Panc1 (cell line): ENCODE data around the gene MAP6. TPM values are rescaled to one million over a fixed set of nuclear protein-coding genes. Genes with fewer than 3 reads are reported as not detected.

ENCODE experiments used
- ATAC-seq: fragments of 200-7000 bp; cut with Tn5 transposase; 2 replicates; pipeline ENCODE4 v1.9.1; 2020; ENCODE audit warnings: mild to moderate bottlenecking, moderate library complexity
- BruUV-seq: library from RNA; stranded (reverse); fragments of 400-500 nt; replicated peaks from 2 replicates; lab custom pipeline; 2021; lab: Mats Ljungman, UMichigan
- CTCF ChIA-PET: fragments of 300-600 bp; sonication (Branson Sonifier 250); formaldehyde crosslinking; loops from one replicate; lab custom pipeline; 2022; ENCODE audit warnings: antibody characterized with exemption; lab: Charles Lee
- POLR2A ChIA-PET: fragments of 300-600 bp; sonication (Branson Sonifier 250); formaldehyde crosslinking; loops from one replicate; lab custom pipeline; 2022; ENCODE audit warnings: antibody characterized with exemption; lab: Charles Lee
- DNase-seq: peaks from one replicate; pipeline ENCODE4 v3.0.0-alpha.2; 2010; ENCODE audit warnings: low read depth, low spot score
- H3K27ac ChIP-seq: 2 replicates; pipeline ENCODE4 v1.5.1; 2011; ENCODE audit warnings: mild to moderate bottlenecking, low read length, inconsistent platforms
- H3K27me3 ChIP-seq: fragments of 200-500 bp; sonication (Bioruptor generic); 2 replicates; pipeline ENCODE4 v1.6.0; 2014; ENCODE audit warnings: low read length, inconsistent platforms; ENCODE audit not compliant: control insufficient read depth, insufficient read depth
- H3K36me3 ChIP-seq: fragments of 200-500 bp; sonication (Bioruptor generic); 2 replicates; pipeline ENCODE4 v1.5.1; 2014; ENCODE audit warnings: inconsistent platforms, mild to moderate bottlenecking, low read length, moderate library complexity; ENCODE audit not compliant: control insufficient read depth, insufficient read depth
- H3K4me1 ChIP-seq: 2 replicates; pipeline ENCODE4 v1.5.1; 2011; ENCODE audit warnings: inconsistent platforms, mild to moderate bottlenecking, low read length, moderate library complexity; ENCODE audit not compliant: control insufficient read depth, insufficient read depth
- H3K4me3 ChIP-seq, 2 experiments: 2 replicates each; pipeline ENCODE4 v1.5.1; 2011 to 2012; ENCODE audit warnings: low read depth in 2 of 2, low read length in 2 of 2, mild to moderate bottlenecking in 2 of 2, inconsistent platforms in 1 of 2, moderate library complexity in 1 of 2
- H3K9me3 ChIP-seq: fragments of 200-500 bp; sonication (Bioruptor generic); 2 replicates; pipeline ENCODE4 v1.5.1; 2014; ENCODE audit warnings: low read depth, mild to moderate bottlenecking, inconsistent platforms, low read length, moderate library complexity; ENCODE audit not compliant: control insufficient read depth, insufficient read depth
- POLR2AphosphoS5 ChIP-seq: IDR thresholded peaks from 2 replicates; pipeline ENCODE4 v1.6.1; 2012; ENCODE audit warnings: mild to moderate bottlenecking, low read depth, low read length, moderate library complexity
- SIN3A ChIP-seq: IDR thresholded peaks from 2 replicates; pipeline ENCODE4 v1.6.1; 2012; ENCODE audit warnings: low read depth, mild to moderate bottlenecking, low read length, moderate library complexity, borderline replicate concordance; ENCODE audit not compliant: insufficient read depth
- TCF7L2 ChIP-seq: IDR thresholded peaks from 2 replicates; pipeline ENCODE4 v1.6.1; 2011; ENCODE audit warnings: mild to moderate bottlenecking, low read depth, low read length, inconsistent platforms
- in situ Hi-C: cut with HindIII; loops from 2 replicates; pipeline ENCODE4 v1.10.0; 2016; ENCODE audit warnings: low sequenced_read_pairs, low pct_unique_long_range_greater_than_20kb
- intact Hi-C: fragments of 100-400 bp; cut with micrococcal nuclease; formaldehyde crosslinking; loops from one replicate; pipeline ENCODE4 v1.10.0; 2022; ENCODE audit not compliant: unreplicated experiment
- total RNA-seq: library from RNA; stranded (reverse); gene quantifications from one replicate; pipeline ENCODE4 v1.2.1, GENCODE V29; 2021; ENCODE audit not compliant: unreplicated experiment
- TF ChIP-seq, protein P1 (sequence below): fragments of 450-650 bp; IDR thresholded peaks from 2 replicates; pipeline ENCODE4 v1.5.1; 2017; ENCODE audit warnings: mild to moderate bottlenecking
- TF ChIP-seq, protein P2 (sequence below), 2 experiments: IDR thresholded peaks; 2 replicates each; pipeline ENCODE4 v1.6.1; 2011 to 2012; ENCODE audit warnings: low read depth in 2 of 2, control low read depth in 1 of 2, low read length in 1 of 2, mild to moderate bottlenecking in 1 of 2, moderate library complexity in 1 of 2; ENCODE audit not compliant: insufficient read depth in 1 of 2

Gene MAP6
- total RNA-seq, 1 experiment from 2014 or later: 0.21 TPM

- intact Hi-C loops (loop anchor here (5.0 kb wide), 1 partner anchor 326 kb away; no protein-coding TSS in a partner anchor), in situ Hi-C loops (no loop called here)
- TF ChIP-seq, protein P1, sequence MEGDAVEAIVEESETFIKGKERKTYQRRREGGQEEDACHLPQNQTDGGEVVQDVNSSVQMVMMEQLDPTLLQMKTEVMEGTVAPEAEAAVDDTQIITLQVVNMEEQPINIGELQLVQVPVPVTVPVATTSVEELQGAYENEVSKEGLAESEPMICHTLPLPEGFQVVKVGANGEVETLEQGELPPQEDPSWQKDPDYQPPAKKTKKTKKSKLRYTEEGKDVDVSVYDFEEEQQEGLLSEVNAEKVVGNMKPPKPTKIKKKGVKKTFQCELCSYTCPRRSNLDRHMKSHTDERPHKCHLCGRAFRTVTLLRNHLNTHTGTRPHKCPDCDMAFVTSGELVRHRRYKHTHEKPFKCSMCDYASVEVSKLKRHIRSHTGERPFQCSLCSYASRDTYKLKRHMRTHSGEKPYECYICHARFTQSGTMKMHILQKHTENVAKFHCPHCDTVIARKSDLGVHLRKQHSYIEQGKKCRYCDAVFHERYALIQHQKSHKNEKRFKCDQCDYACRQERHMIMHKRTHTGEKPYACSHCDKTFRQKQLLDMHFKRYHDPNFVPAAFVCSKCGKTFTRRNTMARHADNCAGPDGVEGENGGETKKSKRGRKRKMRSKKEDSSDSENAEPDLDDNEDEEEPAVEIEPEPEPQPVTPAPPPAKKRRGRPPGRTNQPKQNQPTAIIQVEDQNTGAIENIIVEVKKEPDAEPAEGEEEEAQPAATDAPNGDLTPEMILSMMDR: no peak
- TF ChIP-seq, protein P2, sequence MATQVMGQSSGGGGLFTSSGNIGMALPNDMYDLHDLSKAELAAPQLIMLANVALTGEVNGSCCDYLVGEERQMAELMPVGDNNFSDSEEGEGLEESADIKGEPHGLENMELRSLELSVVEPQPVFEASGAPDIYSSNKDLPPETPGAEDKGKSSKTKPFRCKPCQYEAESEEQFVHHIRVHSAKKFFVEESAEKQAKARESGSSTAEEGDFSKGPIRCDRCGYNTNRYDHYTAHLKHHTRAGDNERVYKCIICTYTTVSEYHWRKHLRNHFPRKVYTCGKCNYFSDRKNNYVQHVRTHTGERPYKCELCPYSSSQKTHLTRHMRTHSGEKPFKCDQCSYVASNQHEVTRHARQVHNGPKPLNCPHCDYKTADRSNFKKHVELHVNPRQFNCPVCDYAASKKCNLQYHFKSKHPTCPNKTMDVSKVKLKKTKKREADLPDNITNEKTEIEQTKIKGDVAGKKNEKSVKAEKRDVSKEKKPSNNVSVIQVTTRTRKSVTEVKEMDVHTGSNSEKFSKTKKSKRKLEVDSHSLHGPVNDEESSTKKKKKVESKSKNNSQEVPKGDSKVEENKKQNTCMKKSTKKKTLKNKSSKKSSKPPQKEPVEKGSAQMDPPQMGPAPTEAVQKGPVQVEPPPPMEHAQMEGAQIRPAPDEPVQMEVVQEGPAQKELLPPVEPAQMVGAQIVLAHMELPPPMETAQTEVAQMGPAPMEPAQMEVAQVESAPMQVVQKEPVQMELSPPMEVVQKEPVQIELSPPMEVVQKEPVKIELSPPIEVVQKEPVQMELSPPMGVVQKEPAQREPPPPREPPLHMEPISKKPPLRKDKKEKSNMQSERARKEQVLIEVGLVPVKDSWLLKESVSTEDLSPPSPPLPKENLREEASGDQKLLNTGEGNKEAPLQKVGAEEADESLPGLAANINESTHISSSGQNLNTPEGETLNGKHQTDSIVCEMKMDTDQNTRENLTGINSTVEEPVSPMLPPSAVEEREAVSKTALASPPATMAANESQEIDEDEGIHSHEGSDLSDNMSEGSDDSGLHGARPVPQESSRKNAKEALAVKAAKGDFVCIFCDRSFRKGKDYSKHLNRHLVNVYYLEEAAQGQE (IDR thresholded peaks at IDR 0.05; ENCODE audit: insufficient read depth in 1 of 2, low read depth in 2 of 2, low read length in 1 of 2): no peak
- TF ChIP-seq POLR2AphosphoS5 (no peak), SIN3A (no peak), TCF7L2 (no peak)
- Histone ChIP-seq H3K36me3 (no peaks in the 10 kb centered on the region), H3K27ac (no peak overlapping the region), H3K27me3 (no peaks in the 10 kb centered on the region), H3K4me1 (peaks cover 9% of the 10 kb centered on the region), H3K9me3 (no peaks in the 10 kb centered on the region), H3K4me3 (no peak overlapping the region)
- ChIA-PET POLR2A (interaction anchor here (0.7 kb wide), 1 partner anchor 56 kb away, joined by 8 read pairs; no protein-coding TSS in a partner anchor), CTCF (interaction anchor here (0.7 kb wide), 3 partner anchors 18 to 653 kb away, joined by 6 to 10 read pairs (median 7); no protein-coding TSS in a partner anchor)
- ATAC-seq: no peak
- no TSS peak for BruUV-seq
- DNase-seq: no peak
Observed at GRCh38 chr11:75541193-75542087, 127.4 kb downstream of the MAP6 start.

DNA sequence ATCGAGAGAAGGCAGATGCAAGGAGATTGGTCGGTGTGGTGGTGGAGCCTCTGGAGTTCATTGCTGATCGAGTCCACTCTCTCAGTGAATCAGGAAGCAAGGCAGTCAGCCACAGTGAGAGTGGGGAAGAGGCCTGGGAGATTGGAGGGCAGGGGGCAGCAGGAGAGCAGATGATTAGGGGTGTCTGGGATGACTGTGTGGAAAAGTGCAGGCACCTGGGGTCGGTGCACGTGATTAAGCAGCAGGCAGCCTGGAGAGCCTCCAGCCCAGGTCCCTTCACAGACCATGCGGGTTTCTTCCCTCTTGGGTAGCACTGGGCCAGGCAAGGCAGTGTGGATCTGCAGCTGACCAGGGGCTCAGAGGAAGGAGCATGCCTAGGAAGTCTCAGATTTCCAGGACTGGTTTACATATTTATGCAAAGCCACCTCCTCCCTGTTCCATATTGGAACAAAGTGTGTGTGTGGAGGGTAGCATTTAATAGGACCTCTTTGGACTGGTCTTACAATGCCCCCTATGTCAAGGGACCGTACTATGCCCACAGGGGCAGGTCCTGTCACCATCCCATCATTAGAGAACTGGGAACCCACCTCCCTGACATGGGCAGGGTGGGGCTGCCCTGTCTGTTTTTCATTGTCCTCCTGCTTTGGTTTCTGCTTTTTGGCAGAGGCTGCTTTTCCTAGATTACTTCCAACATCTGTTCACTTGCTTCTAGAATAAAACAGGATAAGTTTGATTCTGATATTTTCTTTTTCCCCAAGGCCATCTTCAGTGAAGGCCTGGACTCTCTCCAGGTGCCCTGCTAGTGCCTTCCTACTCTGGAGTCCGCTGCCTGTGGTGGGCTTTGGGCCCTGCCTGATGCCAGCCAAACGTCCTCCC is 129.1 kb downstream of the MAP6 start:
- ChIA-PET CTCF (no interaction called here), POLR2A (interaction anchor here (0.6 kb wide), 2 partner anchors 10 to 44 kb away, joined by 3 read pairs; no protein-coding TSS in a partner anchor)
- Histone ChIP-seq H3K9me3 (no peaks in the 10 kb centered on the region), H3K36me3 (no peaks in the 10 kb centered on the region), H3K4me1 (peaks cover 10% of the 10 kb centered on the region), H3K27ac (no peak overlapping the region), H3K4me3 (no peak overlapping the region), H3K27me3 (no peaks in the 10 kb centered on the region)
- TF ChIP-seq SIN3A (no peak), POLR2AphosphoS5 (no peak)
- TF ChIP-seq, protein P1: no peak
- in situ Hi-C loops (no loop called here), intact Hi-C loops (loop anchor here (5.0 kb wide), 1 partner anchor 328 kb away; no protein-coding TSS in a partner anchor)
- ATAC-seq (no peak), DNase-seq (no peak)
- BruUV-seq: no TSS peak
